IMR-90 (cell line): Measurements from ENCODE around the gene FAM13B. TPM values are rescaled to one million over a fixed set of nuclear protein-coding genes. Genes with fewer than 3 reads are reported as not detected.

Source experiments
- ATAC-seq: fragments of 200-7000 bp; cut with Tn5 transposase; 2 replicates; pipeline ENCODE4 v1.9.1; 2020; ENCODE audit warnings: low read depth, mild to moderate bottlenecking, moderate library complexity
- BruUV-seq: library from RNA; stranded (reverse); fragments of 400-500 nt; replicated peaks from 2 replicates; lab custom pipeline; 2021; lab: Mats Ljungman, UMichigan
- CTCF ChIA-PET: fragments of 300-600 bp; formaldehyde crosslinking; extraction: SDS; loops from one replicate; lab custom pipeline; 2021; ENCODE audit warnings: antibody characterized with exemption; lab: Yijun Ruan, JAX
- POLR2A ChIA-PET: fragments of 300-600 bp; sonication (Branson Sonifier 250); formaldehyde crosslinking; loops from one replicate; lab custom pipeline; 2022; ENCODE audit warnings: antibody characterized with exemption; ENCODE audit not compliant: unreplicated experiment; lab: Charles Lee
- DNase-seq: peaks from one replicate; pipeline ENCODE4 v3.0.0; 2013
- H2AFZ ChIP-seq: replicated peaks from 2 replicates; pipeline ENCODE3; 2013; ENCODE audit warnings: low read length, mild to moderate bottlenecking; ENCODE audit not compliant: poor library complexity
- H2AK5ac ChIP-seq: 2 replicates; pipeline ENCODE4 v1.6.1; 2013; ENCODE audit warnings: low read depth, low read length, inconsistent platforms
- H2AK9ac ChIP-seq: replicated peaks from 2 replicates; pipeline ENCODE3; 2013; ENCODE audit warnings: mild to moderate bottlenecking, low read depth, low read length, moderate library complexity; ENCODE audit not compliant: poor library complexity
- H2BK120ac ChIP-seq: 2 replicates; pipeline ENCODE4 v1.6.1; 2013; ENCODE audit warnings: low read depth, low read length, inconsistent platforms
- H2BK15ac ChIP-seq: 3 replicates; pipeline ENCODE4 v1.6.1; 2013; ENCODE audit warnings: low read depth, low read length, inconsistent platforms
- H2BK20ac ChIP-seq: 2 replicates; pipeline ENCODE4 v1.6.1; 2013; ENCODE audit warnings: low read depth, mild to moderate bottlenecking, inconsistent platforms, low read length, moderate library complexity
- H2BK5ac ChIP-seq: 2 replicates; pipeline ENCODE4 v1.6.1; 2013; ENCODE audit warnings: mild to moderate bottlenecking, low read depth, low read length, inconsistent platforms; ENCODE audit not compliant: poor library complexity, severe bottlenecking
- H3K14ac ChIP-seq: replicated peaks from 2 replicates; pipeline ENCODE4 v1.6.1; 2013; ENCODE audit warnings: low read depth, low read length, inconsistent platforms
- H3K18ac ChIP-seq: 2 replicates; pipeline ENCODE4 v1.6.1; 2013; ENCODE audit warnings: low read depth, low read length, control low read depth
- H3K23ac ChIP-seq: 2 replicates; pipeline ENCODE4 v1.6.1; 2013; ENCODE audit warnings: low read depth, low read length, inconsistent platforms
- H3K27ac ChIP-seq: 2 replicates; pipeline ENCODE4 v1.5.1; 2013; ENCODE audit warnings: mild to moderate bottlenecking, control low read depth, low read length; ENCODE audit not compliant: insufficient read depth
- H3K27me3 ChIP-seq: 2 replicates; pipeline ENCODE4 v1.6.1; 2013; ENCODE audit warnings: low read length; ENCODE audit not compliant: control insufficient read depth, insufficient read depth
- H3K36me3 ChIP-seq: 2 replicates; pipeline ENCODE4 v1.6.1; 2013; ENCODE audit warnings: low read length, mixed read lengths; ENCODE audit not compliant: control insufficient read depth, insufficient read depth
- H3K4ac ChIP-seq: 2 replicates; pipeline ENCODE4 v1.6.1; 2013; ENCODE audit warnings: low read depth, low read length, inconsistent platforms
- H3K4me1 ChIP-seq: 2 replicates; pipeline ENCODE4 v1.6.1; 2013; ENCODE audit warnings: low read length, mixed read lengths; ENCODE audit not compliant: control insufficient read depth, insufficient read depth
- H3K4me2 ChIP-seq: 2 replicates; pipeline ENCODE4 v1.6.1; 2013; ENCODE audit warnings: low read depth, mild to moderate bottlenecking, control low read depth, low read length, moderate library complexity
- H3K4me3 ChIP-seq: 2 replicates; pipeline ENCODE4 v1.5.1; 2013; ENCODE audit warnings: low read depth, mild to moderate bottlenecking, control low read depth, low read length, moderate library complexity; ENCODE audit not compliant: insufficient read depth
- H3K56ac ChIP-seq: 2 replicates; pipeline ENCODE4 v1.6.1; 2013; ENCODE audit warnings: low read length, inconsistent platforms; ENCODE audit not compliant: insufficient read depth; ENCODE audit errors: extremely low read depth
- H3K79me1 ChIP-seq, 2 experiments: 2 replicates each; pipeline ENCODE4 v1.6.1; 2013; ENCODE audit warnings: low read length in 2 of 2, inconsistent platforms in 1 of 2, low read depth in 1 of 2
- H3K9ac ChIP-seq: 2 replicates; pipeline ENCODE4 v1.6.1; 2013; ENCODE audit warnings: low read depth, low read length, control low read depth
- H3K9me1 ChIP-seq: 2 replicates; pipeline ENCODE4 v1.6.1; 2013; ENCODE audit warnings: low read length, inconsistent platforms; ENCODE audit not compliant: insufficient read depth
- H3K9me3 ChIP-seq: 2 replicates; pipeline ENCODE4 v1.6.1; 2013; ENCODE audit warnings: low read length; ENCODE audit not compliant: control insufficient read depth, insufficient read depth
- H4K20me1 ChIP-seq: 2 replicates; pipeline ENCODE4 v1.6.1; 2013; ENCODE audit warnings: low read length, inconsistent platforms; ENCODE audit not compliant: insufficient read depth
- H4K5ac ChIP-seq: 2 replicates; pipeline ENCODE4 v1.6.1; 2013; ENCODE audit warnings: mild to moderate bottlenecking, low read depth, low read length, control low read depth
- H4K8ac ChIP-seq, 2 experiments: 2 replicates each; pipeline ENCODE4 v1.6.1; 2013; ENCODE audit warnings: low read depth in 2 of 2, low read length in 2 of 2, control low read depth in 1 of 2, inconsistent platforms in 1 of 2
- H4K91ac ChIP-seq: 2 replicates; pipeline ENCODE4 v1.6.1; 2013; ENCODE audit warnings: low read depth, low read length, inconsistent platforms; ENCODE audit not compliant: insufficient read depth
- BHLHE40 ChIP-seq: fragments of 150-350 bp; IDR thresholded peaks from 2 replicates; pipeline ENCODE4 v1.6.1; 2016; ENCODE audit warnings: mild to moderate bottlenecking, low read depth, low read length
- FOS ChIP-seq: fragments of 150-350 bp; IDR thresholded peaks from 2 replicates; pipeline ENCODE4 v1.6.1; 2016; ENCODE audit warnings: low read depth, low read length
- MAFK ChIP-seq: IDR thresholded peaks from 2 replicates; pipeline ENCODE4 v1.6.1; 2012; ENCODE audit warnings: low read depth, low read length, improper control_type of control experiment
- POLR2A ChIP-seq: IDR thresholded peaks from 2 replicates; pipeline ENCODE4 v1.6.1; 2012; ENCODE audit warnings: mild to moderate bottlenecking, low read depth, low read length
- RCOR1 ChIP-seq: IDR thresholded peaks from 2 replicates; pipeline ENCODE4 v1.6.1; 2012; ENCODE audit warnings: mild to moderate bottlenecking, low read length, improper control_type of control experiment; ENCODE audit not compliant: insufficient replicate concordance
- WGBS, 2 experiments: methylation state at CpG; one replicate each; pipeline versions ENCODE4 v1.1.5 to v1.1.7; 2013; ENCODE audit warnings: missing lambda C conversion rate in 2 of 2; ENCODE audit not compliant: insufficient read length in 1 of 2; ENCODE audit errors: extremely low coverage in 2 of 2; 5-methylcytosine and 5-hydroxymethylcytosine counted together
- dilution Hi-C: fragments of 300-500 bp; cut with HindIII; formaldehyde crosslinking; loops from one replicate; pipeline ENCODE4 v1.14.3; 2018; ENCODE audit warnings: low sequenced_read_pairs; ENCODE audit not compliant: unreplicated experiment
- in situ Hi-C: fragments of 300-500 bp; cut with MboI; formaldehyde crosslinking; loops from 3 replicates; pipeline ENCODE4 v1.14.3; 2019; ENCODE audit warnings: low sequenced_read_pairs, inconsistent platforms, mixed read lengths
- intact Hi-C: fragments of 100-400 bp; cut with micrococcal nuclease; formaldehyde crosslinking; loops from 2 replicates; pipeline ENCODE4 v1.10.0; 2022
- polyA plus RNA-seq, 3 experiments: library from polyadenylated mRNA; depleted of rRNA; stranded (reverse); fragments of >200 nt; gene quantifications; 2 replicates each; pipeline ENCODE4 v1.2.3, GENCODE V29; 2012; ENCODE audit warnings: low replicate concordance in 1 of 3
- total RNA-seq: library from RNA; depleted of rRNA; stranded (reverse); fragments of >200 nt; gene quantifications from 2 replicates; pipeline ENCODE4 v1.2.3, GENCODE V29; 2012
- TF ChIP-seq, protein P1 (sequence below): fragments of 150-350 bp; IDR thresholded peaks from 2 replicates; pipeline ENCODE4 v1.6.1; 2017; ENCODE audit warnings: mild to moderate bottlenecking, antibody characterized with exemption, low read length, low read depth
- TF ChIP-seq, protein P2 (sequence below): conservative IDR thresholded peaks from 2 replicates; pipeline ENCODE4 v1.5.1; 2012; ENCODE audit warnings: mild to moderate bottlenecking, low read depth, low read length, improper control_type of control experiment

Gene FAM13B
- total and polyA plus RNA-seq, 2 of the 4 experiments (the other 2 are of a cell fraction) = 14.6 to 15.1 TPM

DNA sequence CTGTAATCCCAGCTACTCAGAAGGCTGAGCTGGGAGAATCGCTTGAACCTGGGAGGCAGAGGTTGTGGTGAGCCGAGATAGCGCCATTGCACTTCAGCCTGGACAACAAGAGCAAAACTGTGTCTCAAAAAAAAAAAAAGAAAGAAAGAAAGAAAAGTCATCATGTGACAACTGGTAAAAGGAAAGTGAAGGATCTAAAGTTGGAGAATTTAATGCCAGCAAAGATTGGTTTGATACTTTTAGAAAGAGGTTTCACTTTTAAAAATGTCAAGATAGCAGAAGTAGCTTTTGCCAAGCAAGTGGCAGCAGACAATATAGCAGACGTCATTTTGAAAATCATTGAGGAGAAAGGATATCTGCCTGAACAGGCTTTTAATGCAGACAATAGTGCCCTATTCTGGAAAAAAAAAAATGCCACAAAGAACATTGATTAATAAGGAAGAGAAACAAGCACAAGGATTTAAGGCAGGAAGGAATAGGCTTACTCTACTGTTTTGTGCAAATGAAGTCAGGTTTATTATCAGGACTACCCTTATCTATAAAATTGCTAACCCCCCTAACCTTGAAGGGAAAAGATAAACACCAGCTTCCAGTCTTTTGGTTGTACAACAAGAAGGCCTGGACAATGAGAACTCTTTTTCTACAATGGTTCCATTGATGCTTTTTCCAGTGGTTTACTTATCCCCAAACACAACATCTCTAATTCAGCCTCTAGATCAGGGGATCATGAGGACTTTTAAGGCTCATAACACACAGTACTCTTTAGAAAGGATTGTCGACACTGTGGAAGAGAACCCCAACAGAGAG, 131.7 kb downstream of the FAM13B start:
- Histone ChIP-seq H3K56ac (no peak overlapping the region), H2AFZ (no peak overlapping the region), H3K9me3 (no peaks in the 10 kb centered on the region), H3K4me1 (no peaks in the 10 kb centered on the region), H3K14ac (no peak overlapping the region), H3K23ac (no peak overlapping the region), H4K91ac (no peak overlapping the region), H3K4me2 (no peak overlapping the region), H2AK9ac (no peak overlapping the region), H3K4ac (no peak overlapping the region), H3K18ac (no peak overlapping the region), H3K27ac (no peak overlapping the region), H4K5ac (no peak overlapping the region), H2BK20ac (no peak overlapping the region), H3K4me3 (no peak overlapping the region), H3K9ac (no peak overlapping the region), H2BK5ac (no peak overlapping the region), H3K79me1 (no peaks in the 10 kb centered on the region), H4K20me1 (no peaks in the 10 kb centered on the region), H2AK5ac (no peak overlapping the region), H2BK15ac (no peak overlapping the region), H2BK120ac (no peak overlapping the region), H3K36me3 (no peaks in the 10 kb centered on the region), H3K9me1 (no peaks in the 10 kb centered on the region), H3K27me3 (peaks cover 6% of the 10 kb centered on the region), H4K8ac (no peak overlapping the region)
- in situ Hi-C loops (no loop called here), dilution Hi-C loops (no loop called here), intact Hi-C loops (no loop called here)
- TF ChIP-seq, protein P1, sequence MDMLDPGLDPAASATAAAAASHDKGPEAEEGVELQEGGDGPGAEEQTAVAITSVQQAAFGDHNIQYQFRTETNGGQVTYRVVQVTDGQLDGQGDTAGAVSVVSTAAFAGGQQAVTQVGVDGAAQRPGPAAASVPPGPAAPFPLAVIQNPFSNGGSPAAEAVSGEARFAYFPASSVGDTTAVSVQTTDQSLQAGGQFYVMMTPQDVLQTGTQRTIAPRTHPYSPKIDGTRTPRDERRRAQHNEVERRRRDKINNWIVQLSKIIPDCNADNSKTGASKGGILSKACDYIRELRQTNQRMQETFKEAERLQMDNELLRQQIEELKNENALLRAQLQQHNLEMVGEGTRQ = no peak
- TF ChIP-seq, protein P2, sequence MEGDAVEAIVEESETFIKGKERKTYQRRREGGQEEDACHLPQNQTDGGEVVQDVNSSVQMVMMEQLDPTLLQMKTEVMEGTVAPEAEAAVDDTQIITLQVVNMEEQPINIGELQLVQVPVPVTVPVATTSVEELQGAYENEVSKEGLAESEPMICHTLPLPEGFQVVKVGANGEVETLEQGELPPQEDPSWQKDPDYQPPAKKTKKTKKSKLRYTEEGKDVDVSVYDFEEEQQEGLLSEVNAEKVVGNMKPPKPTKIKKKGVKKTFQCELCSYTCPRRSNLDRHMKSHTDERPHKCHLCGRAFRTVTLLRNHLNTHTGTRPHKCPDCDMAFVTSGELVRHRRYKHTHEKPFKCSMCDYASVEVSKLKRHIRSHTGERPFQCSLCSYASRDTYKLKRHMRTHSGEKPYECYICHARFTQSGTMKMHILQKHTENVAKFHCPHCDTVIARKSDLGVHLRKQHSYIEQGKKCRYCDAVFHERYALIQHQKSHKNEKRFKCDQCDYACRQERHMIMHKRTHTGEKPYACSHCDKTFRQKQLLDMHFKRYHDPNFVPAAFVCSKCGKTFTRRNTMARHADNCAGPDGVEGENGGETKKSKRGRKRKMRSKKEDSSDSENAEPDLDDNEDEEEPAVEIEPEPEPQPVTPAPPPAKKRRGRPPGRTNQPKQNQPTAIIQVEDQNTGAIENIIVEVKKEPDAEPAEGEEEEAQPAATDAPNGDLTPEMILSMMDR = no peak
- TF ChIP-seq FOS = no peak
- TF ChIP-seq RCOR1 = no peak
- TF ChIP-seq MAFK = no peak
- TF ChIP-seq POLR2A = no peak
- TF ChIP-seq BHLHE40 = no peak
- POLR2A ChIA-PET = no interaction called here
- no peak for ATAC-seq
- DNase-seq = no peak
- BruUV-seq = no TSS peak
- CTCF ChIA-PET = interaction anchor here (0.7 to 1.1 kb wide), 2 partner anchors 13 to 249 kb away, joined by 4 to 8 read pairs; no protein-coding TSS in a partner anchor
- 93% methylated on average over 3 of the region's 5 CpGs; no CpG with 5 or more reads in 1 of the 2 experiments for WGBS, 2 experiments
